ENCODE measurements around the gene GON4L.

DNA sequence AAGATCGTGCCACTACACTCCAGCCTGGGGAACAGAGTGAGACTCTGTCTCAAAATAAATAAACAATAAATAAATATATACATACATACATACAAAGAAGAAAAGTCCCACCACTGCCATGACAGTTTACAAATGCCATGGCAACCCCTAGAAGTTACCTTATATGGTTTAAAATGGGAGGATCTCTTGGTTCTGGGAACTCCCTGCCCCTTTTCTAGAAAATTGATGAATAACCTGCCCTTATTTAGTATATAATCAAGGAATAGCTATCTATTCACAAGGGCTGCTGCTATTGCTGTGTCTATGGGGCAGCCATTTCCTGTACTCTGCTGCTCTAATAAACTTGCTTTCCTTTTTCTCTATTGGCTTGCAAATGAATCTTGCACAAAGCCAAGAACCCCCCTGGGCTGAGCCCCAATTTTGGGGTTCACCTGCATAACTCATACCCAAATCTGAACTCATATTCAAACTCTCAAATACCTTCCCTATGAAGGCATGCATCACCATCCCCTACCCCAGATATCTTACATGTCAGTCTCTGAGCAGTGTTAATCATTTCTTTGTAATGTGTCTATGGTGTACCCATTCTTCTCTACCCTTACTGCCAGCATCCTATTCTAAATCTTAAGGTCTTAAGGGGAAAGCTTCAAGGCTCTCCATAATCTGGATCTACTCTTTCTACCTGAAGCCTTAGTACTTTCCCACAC is 9.0 kb downstream of the GON4L start:
- TF ChIP-seq, protein P1, sequence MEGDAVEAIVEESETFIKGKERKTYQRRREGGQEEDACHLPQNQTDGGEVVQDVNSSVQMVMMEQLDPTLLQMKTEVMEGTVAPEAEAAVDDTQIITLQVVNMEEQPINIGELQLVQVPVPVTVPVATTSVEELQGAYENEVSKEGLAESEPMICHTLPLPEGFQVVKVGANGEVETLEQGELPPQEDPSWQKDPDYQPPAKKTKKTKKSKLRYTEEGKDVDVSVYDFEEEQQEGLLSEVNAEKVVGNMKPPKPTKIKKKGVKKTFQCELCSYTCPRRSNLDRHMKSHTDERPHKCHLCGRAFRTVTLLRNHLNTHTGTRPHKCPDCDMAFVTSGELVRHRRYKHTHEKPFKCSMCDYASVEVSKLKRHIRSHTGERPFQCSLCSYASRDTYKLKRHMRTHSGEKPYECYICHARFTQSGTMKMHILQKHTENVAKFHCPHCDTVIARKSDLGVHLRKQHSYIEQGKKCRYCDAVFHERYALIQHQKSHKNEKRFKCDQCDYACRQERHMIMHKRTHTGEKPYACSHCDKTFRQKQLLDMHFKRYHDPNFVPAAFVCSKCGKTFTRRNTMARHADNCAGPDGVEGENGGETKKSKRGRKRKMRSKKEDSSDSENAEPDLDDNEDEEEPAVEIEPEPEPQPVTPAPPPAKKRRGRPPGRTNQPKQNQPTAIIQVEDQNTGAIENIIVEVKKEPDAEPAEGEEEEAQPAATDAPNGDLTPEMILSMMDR (optimal IDR thresholded peaks at IDR 0.05 in 1 of 3, IDR thresholded peaks at IDR 0.05 in 1 of 3, conservative IDR thresholded peaks at IDR 0.05 in 1 of 3; ENCODE audit: extremely low read depth in 1 of 3, insufficient read depth in 2 of 3, low read length in 3 of 3) = no peak
- no peak for TF ChIP-seq EZH2 (IDR thresholded peaks at IDR 0.05; ENCODE audit: low read length)
